Chondrocyte (in vitro differentiated cells): ENCODE data around the gene FRS2. TPM values are rescaled to one million over a fixed set of nuclear protein-coding genes. Genes with fewer than 3 reads are reported as not detected.

Experiments
- DNase-seq: peaks from one replicate; pipeline ENCODE4 v3.0.0; 2021; ENCODE audit warnings: mixed read lengths, low spot score
- H3K27ac Mint-ChIP-seq: one replicate; pipeline ENCODE4 v1.8.0; 2021; ENCODE audit warnings: mild to moderate bottlenecking, moderate library complexity, mixed read lengths; ENCODE audit not compliant: unreplicated experiment
- H3K27me3 Mint-ChIP-seq: 2 replicates; pipeline ENCODE4 v1.8.0; 2021; ENCODE audit warnings: low read depth, mixed read lengths
- H3K36me3 Mint-ChIP-seq: 2 replicates; pipeline ENCODE4 v1.8.0; 2021; ENCODE audit warnings: low read depth, mixed read lengths
- H3K4me1 Mint-ChIP-seq: 2 replicates; pipeline ENCODE4 v1.8.0; 2021; ENCODE audit warnings: low read depth, mild to moderate bottlenecking, mixed read lengths
- H3K4me3 Mint-ChIP-seq: one replicate; pipeline ENCODE4 v1.8.0; 2021; ENCODE audit warnings: mild to moderate bottlenecking, moderate library complexity, mixed read lengths; ENCODE audit not compliant: unreplicated experiment
- H3K9me3 Mint-ChIP-seq: 2 replicates; pipeline ENCODE4 v1.8.0; 2021; ENCODE audit warnings: low read depth, mixed read lengths
- total RNA-seq: library from RNA; stranded (reverse); gene quantifications from 3 replicates; pipeline ENCODE4 v1.2.1, GENCODE V29; 2021
- TF ChIP-seq, protein P1 (sequence below): fragments of 200-600 bp; sonication (generic); IDR thresholded peaks from 2 replicates; pipeline ENCODE4 v1.5.0; 2021; ENCODE audit warnings: antibody characterized with exemption, mild to moderate bottlenecking, moderate library complexity

Gene FRS2
- total RNA-seq, 1 donor from 2014 or later: 46.9 TPM

DNA sequence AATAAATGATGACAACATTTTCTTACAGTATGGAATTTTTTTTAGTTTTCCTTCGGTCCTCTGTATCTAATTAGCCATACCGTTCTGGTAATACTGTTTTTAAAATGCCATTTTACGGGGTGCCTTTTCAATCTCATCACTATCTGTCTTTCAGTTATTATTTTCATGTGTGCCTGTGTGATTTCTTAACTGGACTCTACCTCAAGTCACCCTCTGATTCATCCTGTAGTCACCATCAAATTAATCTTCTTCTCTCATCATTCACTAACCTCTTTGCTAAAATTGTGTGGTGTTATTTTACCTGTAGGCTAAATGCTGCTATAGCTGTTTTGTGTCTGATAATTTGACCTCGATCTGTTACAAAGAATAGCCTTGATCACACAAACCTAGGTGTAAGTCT, 99.0 kb downstream of the FRS2 start:
- peaks cover 19% of the 10 kb centered on the region for H3K36me3 Mint-ChIP-seq
- no peak for DNase-seq
- peak overlapping the region; percentile 20 for H3K27ac Mint-ChIP-seq
- peaks cover 25% of the 10 kb centered on the region for H3K4me1 Mint-ChIP-seq
- no peaks in the 10 kb centered on the region for H3K9me3 Mint-ChIP-seq
- TF ChIP-seq, protein P1, sequence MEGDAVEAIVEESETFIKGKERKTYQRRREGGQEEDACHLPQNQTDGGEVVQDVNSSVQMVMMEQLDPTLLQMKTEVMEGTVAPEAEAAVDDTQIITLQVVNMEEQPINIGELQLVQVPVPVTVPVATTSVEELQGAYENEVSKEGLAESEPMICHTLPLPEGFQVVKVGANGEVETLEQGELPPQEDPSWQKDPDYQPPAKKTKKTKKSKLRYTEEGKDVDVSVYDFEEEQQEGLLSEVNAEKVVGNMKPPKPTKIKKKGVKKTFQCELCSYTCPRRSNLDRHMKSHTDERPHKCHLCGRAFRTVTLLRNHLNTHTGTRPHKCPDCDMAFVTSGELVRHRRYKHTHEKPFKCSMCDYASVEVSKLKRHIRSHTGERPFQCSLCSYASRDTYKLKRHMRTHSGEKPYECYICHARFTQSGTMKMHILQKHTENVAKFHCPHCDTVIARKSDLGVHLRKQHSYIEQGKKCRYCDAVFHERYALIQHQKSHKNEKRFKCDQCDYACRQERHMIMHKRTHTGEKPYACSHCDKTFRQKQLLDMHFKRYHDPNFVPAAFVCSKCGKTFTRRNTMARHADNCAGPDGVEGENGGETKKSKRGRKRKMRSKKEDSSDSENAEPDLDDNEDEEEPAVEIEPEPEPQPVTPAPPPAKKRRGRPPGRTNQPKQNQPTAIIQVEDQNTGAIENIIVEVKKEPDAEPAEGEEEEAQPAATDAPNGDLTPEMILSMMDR: no peak
- H3K4me3 Mint-ChIP-seq: no peak overlapping the region
- no peaks in the 10 kb centered on the region for H3K27me3 Mint-ChIP-seq

- DNase-seq: no peak
- Mint-ChIP-seq H3K27ac (peak overlapping the region; percentile 58), H3K36me3 (peaks cover 25% of the 10 kb centered on the region), H3K4me3 (no peak overlapping the region), H3K27me3 (no peaks in the 10 kb centered on the region), H3K9me3 (no peaks in the 10 kb centered on the region), H3K4me1 (peaks cover 25% of the 10 kb centered on the region)
- TF ChIP-seq, protein P1: no peak
Measured at GRCh38 chr12:69570000-69570516, 99.9 kb downstream of the FRS2 start.

DNA sequence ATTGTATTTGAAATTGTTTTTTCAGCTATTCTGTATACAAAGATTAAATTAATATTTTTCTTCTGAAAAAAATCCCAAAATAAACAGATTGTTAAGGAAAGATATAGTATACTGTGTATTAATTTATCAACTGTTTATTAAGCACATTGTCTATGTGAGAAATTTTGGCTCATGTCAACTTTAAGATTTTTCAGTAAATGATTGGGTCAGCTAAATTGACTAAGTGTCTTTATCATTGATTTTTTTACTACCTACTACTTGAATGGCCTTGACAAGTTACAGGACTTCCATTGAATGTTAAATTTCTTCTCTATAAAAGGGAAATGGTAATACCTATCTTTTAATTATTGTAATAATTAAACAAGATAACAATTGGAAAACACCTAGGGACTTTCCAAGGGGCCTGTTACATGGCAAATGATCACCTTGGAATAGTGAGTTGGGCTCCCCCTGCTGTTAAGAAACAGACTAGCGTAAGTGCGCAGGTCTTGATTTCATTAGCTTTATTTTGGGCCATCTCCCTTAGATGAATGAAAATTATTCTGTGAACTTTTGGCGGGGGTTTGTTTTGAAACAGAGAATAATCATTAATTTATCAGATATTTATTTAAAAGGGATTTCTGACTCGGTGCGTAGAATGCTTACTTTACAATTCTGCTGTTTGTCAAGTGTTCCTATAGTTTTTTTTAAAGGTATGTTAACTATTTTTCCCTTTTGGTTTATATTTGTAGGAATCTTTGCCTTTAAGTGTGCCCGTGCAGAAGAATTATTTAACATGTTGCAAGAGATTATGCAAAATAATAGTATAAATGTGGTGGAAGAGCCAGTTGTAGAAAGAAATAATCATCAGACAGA, 100.6 kb downstream of the FRS2 start:
- TF ChIP-seq, protein P1: peak; percentile 97
- DNase-seq: no peak
- Mint-ChIP-seq H3K27ac (peak overlapping the region; percentile 58), H3K36me3 (peaks cover 27% of the 10 kb centered on the region), H3K4me3 (no peak overlapping the region), H3K27me3 (no peaks in the 10 kb centered on the region), H3K9me3 (no peaks in the 10 kb centered on the region), H3K4me1 (peaks cover 25% of the 10 kb centered on the region)

DNA sequence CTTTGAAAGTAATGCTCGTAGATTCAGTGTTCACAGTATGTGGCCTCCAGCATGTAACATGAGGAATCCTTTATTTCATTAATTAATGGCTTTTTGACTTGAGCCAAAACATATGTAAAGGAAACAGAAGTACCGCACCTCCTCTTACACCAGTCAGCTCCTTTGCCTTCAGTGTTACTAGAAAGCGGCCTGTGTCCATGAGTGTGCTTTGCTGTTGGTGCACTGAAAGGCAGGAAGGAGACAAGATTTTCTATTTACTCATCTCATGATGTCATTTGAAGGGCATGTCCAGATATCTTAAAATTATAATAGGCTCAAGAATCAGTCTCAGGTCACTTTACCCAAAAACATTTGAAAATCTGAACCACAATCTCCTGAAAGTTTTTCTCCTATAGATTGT, 105.2 kb downstream of the FRS2 start:
- no peak for DNase-seq
- H3K27me3 Mint-ChIP-seq: no peaks in the 10 kb centered on the region
- TF ChIP-seq, protein P1: no peak
- no peaks in the 10 kb centered on the region for H3K9me3 Mint-ChIP-seq
- no peak overlapping the region for H3K4me3 Mint-ChIP-seq
- peaks cover 26% of the 10 kb centered on the region for H3K36me3 Mint-ChIP-seq
- peak overlapping the region; percentile 49 for H3K27ac Mint-ChIP-seq
- H3K4me1 Mint-ChIP-seq: peaks cover 8% of the 10 kb centered on the region

- Mint-ChIP-seq H3K27me3 (no peaks in the 10 kb centered on the region), H3K27ac (no peak overlapping the region), H3K9me3 (no peaks in the 10 kb centered on the region), H3K4me1 (no peaks in the 10 kb centered on the region), H3K36me3 (peaks cover 15% of the 10 kb centered on the region), H3K4me3 (no peak overlapping the region)
- no peak for DNase-seq
- TF ChIP-seq, protein P1: no peak
Measured at GRCh38 chr12:69578283-69578682, 108.1 kb downstream of the FRS2 start.
